C4-2B (cell line): ENCODE results near the gene DENND5A.

Experiments used
- H3K27ac ChIP-seq: fragments of 450-650 bp; 2 replicates; pipeline ENCODE4 v1.5.1; 2017
- ZFX ChIP-seq: fragments of 450-650 bp; IDR thresholded peaks from 2 replicates; pipeline ENCODE4 v1.6.1; 2017
- TF ChIP-seq, protein P1 (sequence below): fragments of 450-650 bp; conservative IDR thresholded peaks from 2 replicates; pipeline ENCODE4 v1.5.1; 2017; ENCODE audit warnings: mild to moderate bottlenecking

DENND5A gene

DNA sequence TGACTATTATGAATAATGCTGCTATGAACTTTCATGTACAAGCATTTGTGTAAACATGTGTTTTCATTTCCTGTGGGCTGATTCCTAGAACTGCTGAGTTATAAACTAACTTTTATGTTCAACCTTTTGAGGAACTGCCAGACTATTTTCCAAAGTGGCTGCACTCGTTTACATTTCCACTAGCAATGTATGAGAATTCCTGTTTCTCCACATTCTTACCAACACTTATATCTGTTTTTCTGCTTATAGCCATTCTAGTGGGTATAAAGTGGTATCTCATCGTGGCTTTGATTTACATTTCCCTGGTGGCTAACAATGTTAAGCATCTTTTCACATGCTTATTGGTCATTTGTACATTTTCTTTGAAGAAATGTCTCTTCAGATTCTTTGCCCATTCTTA lies 138.5 kb downstream of the DENND5A start:
- no peak overlapping the region for H3K27ac ChIP-seq
- TF ChIP-seq, protein P1, sequence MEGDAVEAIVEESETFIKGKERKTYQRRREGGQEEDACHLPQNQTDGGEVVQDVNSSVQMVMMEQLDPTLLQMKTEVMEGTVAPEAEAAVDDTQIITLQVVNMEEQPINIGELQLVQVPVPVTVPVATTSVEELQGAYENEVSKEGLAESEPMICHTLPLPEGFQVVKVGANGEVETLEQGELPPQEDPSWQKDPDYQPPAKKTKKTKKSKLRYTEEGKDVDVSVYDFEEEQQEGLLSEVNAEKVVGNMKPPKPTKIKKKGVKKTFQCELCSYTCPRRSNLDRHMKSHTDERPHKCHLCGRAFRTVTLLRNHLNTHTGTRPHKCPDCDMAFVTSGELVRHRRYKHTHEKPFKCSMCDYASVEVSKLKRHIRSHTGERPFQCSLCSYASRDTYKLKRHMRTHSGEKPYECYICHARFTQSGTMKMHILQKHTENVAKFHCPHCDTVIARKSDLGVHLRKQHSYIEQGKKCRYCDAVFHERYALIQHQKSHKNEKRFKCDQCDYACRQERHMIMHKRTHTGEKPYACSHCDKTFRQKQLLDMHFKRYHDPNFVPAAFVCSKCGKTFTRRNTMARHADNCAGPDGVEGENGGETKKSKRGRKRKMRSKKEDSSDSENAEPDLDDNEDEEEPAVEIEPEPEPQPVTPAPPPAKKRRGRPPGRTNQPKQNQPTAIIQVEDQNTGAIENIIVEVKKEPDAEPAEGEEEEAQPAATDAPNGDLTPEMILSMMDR, result no peak
- no peak for TF ChIP-seq ZFX

DNA sequence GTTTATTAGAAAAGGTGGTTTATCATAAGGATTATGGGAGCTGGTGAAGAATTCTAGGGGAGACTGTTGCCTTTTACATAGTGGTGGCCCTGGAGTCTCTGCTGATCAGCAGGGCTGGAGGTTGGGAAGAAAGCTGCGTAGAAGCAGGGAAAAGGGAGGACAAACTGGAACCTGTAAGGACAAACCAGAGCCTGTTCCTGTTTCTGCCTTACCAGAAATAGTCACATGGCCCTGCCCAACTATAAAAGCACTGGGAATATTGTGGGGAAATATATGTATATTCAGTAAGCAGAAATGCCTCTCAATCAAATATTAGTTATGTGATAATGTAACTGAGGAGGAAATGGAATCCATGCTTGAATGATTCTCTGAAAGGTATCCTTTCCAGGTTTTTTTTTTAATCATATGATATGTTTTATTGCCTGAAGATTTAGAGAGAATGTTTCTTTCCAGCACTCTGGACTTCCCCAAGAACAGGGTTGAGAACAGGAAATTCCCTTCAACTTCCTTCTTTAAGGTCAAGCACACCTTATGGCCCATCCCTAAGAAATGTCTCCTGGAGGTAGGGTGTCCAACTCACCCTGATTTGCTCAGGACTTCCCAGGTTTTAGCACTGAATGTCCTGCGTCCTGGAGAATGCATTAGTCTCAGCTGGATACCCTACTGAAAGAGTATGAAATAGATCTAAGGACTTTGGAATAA lies 139.8 kb downstream of the DENND5A start:
- TF ChIP-seq, protein P1, result no peak
- no peak for TF ChIP-seq ZFX
- no peak overlapping the region for H3K27ac ChIP-seq

DNA sequence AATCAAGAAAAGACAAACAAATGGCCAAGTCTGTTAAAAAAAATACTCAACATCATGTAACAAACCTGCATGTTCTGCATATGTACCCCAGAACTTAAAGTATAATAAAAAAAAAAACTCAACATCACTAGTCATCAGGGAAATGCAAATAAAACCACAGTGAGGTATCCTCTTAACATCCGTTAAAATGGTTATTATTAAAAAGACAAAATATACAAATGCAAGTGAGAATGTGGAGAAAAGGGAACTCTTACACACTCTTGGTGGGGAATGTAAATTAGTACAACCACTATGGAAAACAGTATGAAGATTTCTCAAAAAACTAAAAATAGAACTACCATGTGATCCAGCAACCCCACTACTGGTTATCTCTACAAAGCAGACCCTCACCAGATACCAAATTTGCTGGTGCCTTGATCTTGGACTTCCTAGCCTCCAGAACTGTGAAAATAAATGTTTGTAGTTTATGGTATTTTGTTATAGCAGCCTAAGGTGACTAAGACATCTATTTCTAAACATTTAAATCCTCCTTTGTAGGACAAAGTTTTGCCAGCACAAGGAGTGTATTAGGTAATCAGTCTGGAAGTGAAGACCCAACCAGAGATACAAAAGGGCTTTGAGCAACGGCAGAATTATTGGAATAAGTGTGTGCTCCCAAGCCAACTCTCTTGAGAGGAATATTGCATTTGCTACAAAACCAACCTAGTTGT lies 141.4 kb downstream of the DENND5A start:
- H3K27ac ChIP-seq, result no peak overlapping the region
- no peak for TF ChIP-seq ZFX
- TF ChIP-seq, protein P1, result no peak

DNA sequence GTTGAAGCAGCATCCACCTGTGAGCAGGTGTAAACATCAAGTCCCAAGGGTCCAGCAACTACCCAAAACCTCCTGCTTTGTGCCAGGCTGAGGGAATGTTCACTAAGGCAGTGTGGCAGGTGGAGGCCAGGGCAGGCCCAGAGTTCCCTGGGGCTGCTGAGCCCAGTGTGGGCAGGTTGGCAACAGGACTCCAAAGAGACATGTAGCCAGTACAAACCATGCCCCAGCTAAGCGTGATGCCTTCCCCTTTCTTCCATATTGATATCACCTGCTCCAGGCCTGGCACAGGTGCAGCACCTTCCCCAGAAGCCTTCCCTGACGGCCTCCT lies 143.7 kb downstream of the DENND5A start:
- no peak overlapping the region for H3K27ac ChIP-seq
- TF ChIP-seq ZFX, result no peak
- TF ChIP-seq, protein P1, result no peak

DNA sequence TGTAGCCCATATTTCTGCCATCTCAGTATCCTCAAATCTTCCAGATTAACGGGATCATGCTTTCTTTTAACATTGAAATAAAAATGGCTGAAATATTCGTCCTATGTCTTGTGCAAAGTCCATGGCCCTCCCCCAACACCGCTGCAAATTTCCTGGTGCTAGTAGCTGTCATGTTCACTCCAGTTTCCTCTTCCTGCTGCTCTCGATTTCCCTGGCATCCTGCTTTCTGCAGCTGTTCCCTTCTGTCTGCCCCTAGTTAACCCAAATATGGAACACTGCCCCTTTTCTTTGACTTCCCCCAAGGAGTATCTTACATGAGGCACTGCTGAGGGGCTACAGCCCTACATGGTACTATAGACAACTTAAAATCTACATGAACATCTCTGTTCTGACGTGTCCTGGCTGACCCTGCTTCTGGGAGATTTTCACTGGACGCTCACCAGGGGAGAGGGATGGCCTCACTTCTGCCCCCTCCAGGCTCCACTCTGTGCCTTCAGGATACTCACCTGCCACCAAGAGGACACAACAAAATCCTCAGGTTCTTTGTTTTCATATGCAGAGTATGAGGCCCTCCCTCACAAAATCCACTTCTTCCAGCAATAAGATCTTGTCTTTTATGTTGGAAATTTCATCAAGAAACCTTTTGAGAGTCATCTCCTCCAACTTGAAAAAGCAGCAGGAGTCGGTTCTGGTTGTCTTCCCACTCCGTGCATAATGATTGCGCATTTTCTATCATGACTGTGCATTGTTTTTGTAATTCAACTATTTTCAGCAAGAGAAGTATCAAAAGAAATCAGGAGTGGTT lies 144.3 kb downstream of the DENND5A start:
- TF ChIP-seq, protein P1, result peak; percentile 63
- no peak for TF ChIP-seq ZFX
- H3K27ac ChIP-seq, result no peak overlapping the region

DNA sequence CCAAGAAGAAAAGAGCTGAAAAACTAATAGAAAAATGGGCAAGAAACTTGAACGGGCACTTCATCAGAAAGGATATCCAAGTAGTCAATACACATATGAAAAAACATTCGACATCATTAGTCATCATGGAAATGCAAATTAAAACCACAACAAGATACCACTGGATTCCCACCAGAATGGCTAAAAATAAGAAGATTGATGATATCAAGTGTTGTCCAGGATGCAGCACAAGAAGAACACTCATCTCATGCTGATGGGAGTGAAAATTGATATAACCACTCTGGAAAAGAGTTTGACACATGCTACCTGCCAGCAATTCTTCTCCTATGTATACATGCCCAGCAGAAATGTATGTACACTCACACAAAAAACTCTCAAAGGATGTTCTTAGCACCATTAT lies 146.9 kb downstream of the DENND5A start:
- no peak overlapping the region for H3K27ac ChIP-seq
- TF ChIP-seq, protein P1, result no peak
- TF ChIP-seq ZFX, result no peak

DNA sequence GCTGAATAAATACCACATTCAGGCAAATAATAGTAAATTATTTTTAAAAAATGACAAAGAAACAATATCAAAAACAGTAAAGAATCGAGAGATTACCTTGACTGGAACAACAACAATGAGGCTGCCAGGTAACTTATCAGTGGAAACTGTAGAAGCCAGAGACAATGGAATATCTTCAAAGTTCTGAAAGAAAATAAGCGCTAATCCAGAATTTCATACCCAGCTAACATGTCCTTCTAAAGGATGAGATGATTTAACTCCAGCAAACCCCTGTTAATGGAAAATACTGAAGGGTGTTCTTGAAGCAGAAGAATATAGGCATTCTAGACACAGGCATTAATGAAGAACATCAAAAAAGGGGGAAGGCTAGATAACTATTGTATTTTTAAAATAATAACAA lies 153.1 kb downstream of the DENND5A start:
- TF ChIP-seq, protein P1, result no peak
- TF ChIP-seq ZFX, result no peak

More for the DNA sequence above, 153.1 kb downstream of the DENND5A start:
- H3K27ac ChIP-seq, result no peak overlapping the region
